Loucy (cell line): Measurements from ENCODE around the gene KCNMA1.

ENCODE experiments used
- CTCF ChIP-seq: fragments of 200-600 bp; sonication (generic); conservative IDR thresholded peaks from 2 replicates; pipeline ENCODE4 v1.5.1; 2014; ENCODE audit warnings: mild to moderate bottlenecking, antibody characterized with exemption, low read length
- EZH2phosphoT487 ChIP-seq: fragments of 200-600 bp; IDR thresholded peaks from 2 replicates; pipeline ENCODE4 v1.6.1; 2018; ENCODE audit warnings: antibody characterized with exemption, mild to moderate bottlenecking, moderate library complexity, borderline replicate concordance

DNA sequence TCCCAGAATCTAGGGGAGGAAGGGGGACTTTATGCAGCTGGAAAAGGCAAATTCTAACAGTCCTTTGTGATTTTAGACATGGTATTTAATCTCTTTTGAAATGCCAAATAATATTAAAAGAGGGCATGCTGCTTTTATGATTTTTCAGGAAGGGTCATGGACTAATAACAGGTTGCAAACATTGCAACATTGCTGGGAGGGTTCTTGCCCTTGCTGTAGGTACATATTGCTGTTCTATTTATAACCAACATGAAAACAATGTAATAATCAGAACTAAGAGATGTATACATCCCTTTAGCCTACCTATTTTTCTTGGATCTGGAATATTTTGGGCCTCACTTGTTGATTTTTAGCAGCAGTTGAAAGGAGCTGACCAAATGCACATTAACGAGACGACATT lies 411.6 kb downstream of the KCNMA1 start:
- no peak for TF ChIP-seq CTCF
- no peak for TF ChIP-seq EZH2phosphoT487
